ENCODE data around the gene TOGARAM1.

DNA sequence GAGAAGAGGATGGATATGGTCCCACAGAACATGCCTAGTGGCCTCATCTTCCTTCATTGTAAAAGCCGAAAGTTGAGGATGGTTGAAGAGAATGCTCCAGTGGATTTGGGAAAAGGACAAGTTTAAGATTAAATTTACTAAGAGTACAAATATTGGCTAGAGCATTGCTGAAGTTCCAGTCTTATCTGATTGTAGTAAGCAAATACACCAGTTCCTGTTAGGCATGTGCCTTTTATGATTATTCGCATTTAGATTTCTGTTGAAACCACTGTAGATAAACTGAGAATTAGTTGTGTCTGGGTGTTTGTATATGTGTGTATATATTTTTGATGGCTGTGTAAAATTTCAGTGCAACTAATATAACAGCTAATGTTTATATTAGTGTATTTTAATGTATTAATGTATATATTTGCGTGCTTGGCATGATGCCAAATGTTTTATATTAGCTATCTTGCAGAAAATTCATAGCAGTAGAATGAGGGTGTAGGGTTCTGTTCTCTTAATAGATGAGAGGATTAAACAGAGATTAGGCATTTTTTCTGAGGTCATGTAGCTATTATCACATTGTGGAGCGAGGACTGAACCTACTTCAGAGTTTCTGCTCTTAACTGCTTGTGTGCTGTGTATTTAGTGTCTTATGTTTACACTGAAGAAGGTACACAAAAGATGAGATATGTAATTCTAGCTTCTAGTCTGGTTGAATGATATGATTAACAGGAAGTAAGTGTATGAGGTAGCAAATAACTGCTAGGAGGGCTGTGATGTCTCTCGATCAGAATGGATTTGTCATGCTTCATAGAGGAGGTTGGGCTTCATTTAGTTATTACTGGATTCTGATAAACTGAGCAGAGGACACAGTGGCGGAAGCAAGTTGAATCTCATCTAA, 151.1 kb downstream of the TOGARAM1 start:
- TF ChIP-seq, protein P1, sequence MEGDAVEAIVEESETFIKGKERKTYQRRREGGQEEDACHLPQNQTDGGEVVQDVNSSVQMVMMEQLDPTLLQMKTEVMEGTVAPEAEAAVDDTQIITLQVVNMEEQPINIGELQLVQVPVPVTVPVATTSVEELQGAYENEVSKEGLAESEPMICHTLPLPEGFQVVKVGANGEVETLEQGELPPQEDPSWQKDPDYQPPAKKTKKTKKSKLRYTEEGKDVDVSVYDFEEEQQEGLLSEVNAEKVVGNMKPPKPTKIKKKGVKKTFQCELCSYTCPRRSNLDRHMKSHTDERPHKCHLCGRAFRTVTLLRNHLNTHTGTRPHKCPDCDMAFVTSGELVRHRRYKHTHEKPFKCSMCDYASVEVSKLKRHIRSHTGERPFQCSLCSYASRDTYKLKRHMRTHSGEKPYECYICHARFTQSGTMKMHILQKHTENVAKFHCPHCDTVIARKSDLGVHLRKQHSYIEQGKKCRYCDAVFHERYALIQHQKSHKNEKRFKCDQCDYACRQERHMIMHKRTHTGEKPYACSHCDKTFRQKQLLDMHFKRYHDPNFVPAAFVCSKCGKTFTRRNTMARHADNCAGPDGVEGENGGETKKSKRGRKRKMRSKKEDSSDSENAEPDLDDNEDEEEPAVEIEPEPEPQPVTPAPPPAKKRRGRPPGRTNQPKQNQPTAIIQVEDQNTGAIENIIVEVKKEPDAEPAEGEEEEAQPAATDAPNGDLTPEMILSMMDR (IDR thresholded peaks at IDR 0.05; ENCODE audit: insufficient read depth, low read length, poor library complexity, severe bottlenecking), result no peak
- no peak for TF ChIP-seq EZH2phosphoT487 (conservative IDR thresholded peaks at IDR 0.05; ENCODE audit: low read length)
